ENCODE measurements around the gene SIGLECL1. TPM values are rescaled to one million over a fixed set of nuclear protein-coding genes. Genes with fewer than 3 reads are reported as not detected.
A peak's percentile ranks its signal among the peaks of the same experiment; 100 is the strongest.
"Not testable (repeated sequence)": the region's sequence is repeated elsewhere in the genome, so short reads cannot be mapped to it uniquely, and the experiment has no call there.

Gene SIGLECL1
- not detected for total RNA-seq
- long read RNA-seq, donor 1, result 0 reads
- long read RNA-seq, donor 2, result 0 reads

- DNase-seq (ENCODE audit: low spot score), result no peak
- intact Hi-C loops (cut with DNase I), result no loop called here
Measured at GRCh38 chr19:51250786-51251467, at the start of gene SIGLECL1. TSS of gene SIGLECL1 (plus strand) at chr19:51251080. CDS start at chr19:51264073, 12,993 bp downstream.

- intact Hi-C loops (cut with DNase I), result no loop called here
- peak; percentile 35 for DNase-seq (ENCODE audit: low spot score)
Measured at GRCh38 chr19:51201712-51202111, 49.2 kb upstream of the SIGLECL1 start.

- intact Hi-C loops (cut with DNase I), result no loop called here
- DNase-seq (ENCODE audit: low spot score), result peak; percentile 51
Measured at GRCh38 chr19:51203916-51204315, 47.0 kb upstream of the SIGLECL1 start.

- DNase-seq (ENCODE audit: low spot score), result peak; percentile 52
- intact Hi-C loops (cut with DNase I), result no loop called here
Measured at GRCh38 chr19:51204321-51204720, 46.6 kb upstream of the SIGLECL1 start.

GRCh38 chr19:51207747-51208146 lies 43.1 kb upstream of the SIGLECL1 start:
- intact Hi-C loops (cut with DNase I), result no loop called here
- no peak for DNase-seq (ENCODE audit: low spot score)

- peak; percentile 43 for DNase-seq (ENCODE audit: low spot score)
- intact Hi-C loops (cut with DNase I), result no loop called here
Measured at GRCh38 chr19:51210191-51210784, 40.6 kb upstream of the SIGLECL1 start.

GRCh38 chr19:51210874-51211361 lies 40.0 kb upstream of the SIGLECL1 start:
- intact Hi-C loops (cut with DNase I), result not testable (repeated sequence)
- DNase-seq (ENCODE audit: low spot score), result peak; percentile 80

- intact Hi-C loops (cut with DNase I), result no loop called here
- peak; percentile 31 for DNase-seq (ENCODE audit: low spot score)
Measured at GRCh38 chr19:51211833-51212232, 39.0 kb upstream of the SIGLECL1 start.

GRCh38 chr19:51219307-51219706 lies 31.6 kb upstream of the SIGLECL1 start:
- no peak for DNase-seq (ENCODE audit: low spot score)
- intact Hi-C loops (cut with DNase I), result no loop called here

- DNase-seq (ENCODE audit: low spot score), result no peak
- intact Hi-C loops (cut with DNase I), result no loop called here
Measured at GRCh38 chr19:51219971-51220370, 30.9 kb upstream of the SIGLECL1 start.

- intact Hi-C loops (cut with DNase I), result no loop called here
- no peak for DNase-seq (ENCODE audit: low spot score)
Measured at GRCh38 chr19:51220996-51221395, 29.9 kb upstream of the SIGLECL1 start.

GRCh38 chr19:51224163-51224641 lies 26.7 kb upstream of the SIGLECL1 start:
- intact Hi-C loops (cut with DNase I), result no loop called here
- DNase-seq (ENCODE audit: low spot score), result no peak

- intact Hi-C loops (cut with DNase I); DNase-seq (ENCODE audit: low spot score): not testable (repeated sequence)
Measured at GRCh38 chr19:51224898-51225393, 25.9 kb upstream of the SIGLECL1 start, which contains the start of gene CD33. TSS of gene CD33 (plus strand) at chr19:51225080. CDS start at chr19:51225119, 39 bp downstream.

GRCh38 chr19:51226067-51226466 lies 24.8 kb upstream of the SIGLECL1 start:
- intact Hi-C loops (cut with DNase I), result no loop called here
- no peak for DNase-seq (ENCODE audit: low spot score)

- intact Hi-C loops (cut with DNase I), result no loop called here
- DNase-seq (ENCODE audit: low spot score), result no peak
Measured at GRCh38 chr19:51227326-51227725, 23.6 kb upstream of the SIGLECL1 start.

- intact Hi-C loops (cut with DNase I), result no loop called here
- no peak for DNase-seq (ENCODE audit: low spot score)
Measured at GRCh38 chr19:51227966-51228365, 22.9 kb upstream of the SIGLECL1 start.

- no peak for DNase-seq (ENCODE audit: low spot score)
- intact Hi-C loops (cut with DNase I), result no loop called here
Measured at GRCh38 chr19:51240866-51241265, 10.0 kb upstream of the SIGLECL1 start.

- intact Hi-C loops (cut with DNase I), result no loop called here
- DNase-seq (ENCODE audit: low spot score), result no peak
Measured at GRCh38 chr19:51242881-51243630, 7.8 kb upstream of the SIGLECL1 start.

- DNase-seq (ENCODE audit: low spot score), result no peak
- intact Hi-C loops (cut with DNase I), result no loop called here
Measured at GRCh38 chr19:51246164-51246552, 4.7 kb upstream of the SIGLECL1 start.

Measured in posterior vena cava (tissue), 2 donors.